Fibroblast of skin of scalp (primary cell): ENCODE measurements around the gene PIF1.

Experiments used
- DNase-seq: peaks from one replicate; pipeline ENCODE4 v3.0.0-alpha.2; 2013

Gene PIF1

DNA sequence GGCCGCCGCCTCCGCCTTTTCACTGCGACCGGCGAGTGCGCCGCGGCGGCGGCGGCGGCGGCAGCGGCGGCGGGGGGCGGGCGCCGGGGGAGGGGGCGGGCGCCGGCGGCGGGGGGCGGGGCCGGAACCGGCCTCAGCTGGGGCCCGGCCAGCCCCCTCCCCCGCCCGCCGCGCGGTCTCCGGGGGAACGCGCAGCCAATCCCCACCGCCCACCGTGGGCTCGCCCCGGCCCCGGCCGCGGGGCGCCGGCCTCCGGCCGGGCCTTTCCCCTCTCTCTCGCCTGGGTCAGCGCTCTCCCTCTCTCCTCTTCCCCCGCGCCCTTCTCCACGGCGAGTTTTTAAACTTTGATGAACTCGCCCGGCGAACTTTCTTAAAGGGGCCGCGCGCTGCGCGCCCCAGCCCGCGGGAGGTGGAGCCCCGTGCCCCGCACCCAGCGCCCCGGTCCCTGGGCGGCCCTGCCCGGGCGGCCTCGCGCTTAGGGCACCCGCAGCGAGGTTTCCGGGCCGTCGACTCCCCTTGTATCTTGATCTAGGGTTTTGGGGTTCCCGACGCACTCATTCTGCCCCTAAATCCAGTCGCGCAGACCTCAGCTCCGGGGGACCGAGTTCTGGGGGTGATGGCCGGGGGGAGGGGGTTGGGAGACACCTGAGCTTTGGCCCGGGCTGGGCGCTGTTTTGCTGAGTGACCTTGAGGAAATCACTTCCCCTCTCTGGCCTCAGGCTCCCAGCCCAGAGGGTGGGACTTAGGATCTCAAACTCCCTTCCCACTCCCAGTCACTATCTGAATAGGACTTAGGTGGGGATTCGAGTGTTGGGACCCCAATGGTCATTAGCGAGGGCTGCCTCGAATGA, 49.7 kb downstream of the PIF1 start, which contains the start of gene RBPMS2:
RBPMS2 (minus strand) TSS at position 39 of the 851 bp plus-strand sequence. CDS start 270 bp downstream, outside the sequence.
- DNase-seq: no peak

DNA sequence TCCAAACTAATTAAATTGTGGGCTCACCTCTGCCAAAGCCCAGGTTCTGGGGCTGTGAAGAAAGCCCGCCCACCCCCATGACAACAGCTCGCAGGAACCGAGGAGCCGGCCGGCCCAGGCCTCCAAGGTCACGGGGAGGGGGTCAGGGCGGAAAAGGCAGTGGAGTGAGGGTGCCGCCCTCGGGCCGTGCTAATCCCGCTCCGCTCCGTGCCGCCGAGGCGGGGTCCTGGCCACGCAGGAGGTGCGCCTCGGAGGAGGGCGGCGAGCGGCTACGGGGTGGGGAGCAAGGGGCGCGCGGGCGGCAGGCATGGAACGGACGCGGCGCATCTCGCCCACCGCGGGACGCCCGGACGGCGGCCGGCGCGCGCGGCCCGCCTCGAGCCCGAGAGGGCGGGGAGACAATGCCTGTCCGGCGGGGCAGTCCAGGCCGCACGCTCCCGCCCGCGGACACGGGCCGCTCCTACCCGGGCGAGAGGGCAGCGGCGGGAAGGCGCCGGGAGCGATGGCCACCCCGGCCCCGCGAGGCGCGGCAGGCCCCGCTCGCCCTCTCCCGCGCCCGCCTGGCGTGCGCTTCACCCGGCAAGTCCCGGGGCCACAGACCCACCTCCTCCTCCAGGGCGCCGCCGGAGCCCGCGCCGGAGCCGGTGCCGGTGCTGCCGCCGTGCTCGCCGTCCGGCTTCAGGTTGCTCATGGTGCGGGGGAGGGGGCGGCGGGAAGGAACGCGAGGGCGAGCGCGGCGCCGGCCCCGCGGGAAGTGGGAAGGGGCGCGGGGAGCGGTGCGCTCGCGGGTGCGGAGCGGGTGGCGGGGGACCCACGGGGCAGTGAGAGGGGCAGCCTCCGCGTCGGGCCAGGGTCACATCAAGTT, 50.6 kb downstream of the PIF1 start:
- DNase-seq: no peak

DNA sequence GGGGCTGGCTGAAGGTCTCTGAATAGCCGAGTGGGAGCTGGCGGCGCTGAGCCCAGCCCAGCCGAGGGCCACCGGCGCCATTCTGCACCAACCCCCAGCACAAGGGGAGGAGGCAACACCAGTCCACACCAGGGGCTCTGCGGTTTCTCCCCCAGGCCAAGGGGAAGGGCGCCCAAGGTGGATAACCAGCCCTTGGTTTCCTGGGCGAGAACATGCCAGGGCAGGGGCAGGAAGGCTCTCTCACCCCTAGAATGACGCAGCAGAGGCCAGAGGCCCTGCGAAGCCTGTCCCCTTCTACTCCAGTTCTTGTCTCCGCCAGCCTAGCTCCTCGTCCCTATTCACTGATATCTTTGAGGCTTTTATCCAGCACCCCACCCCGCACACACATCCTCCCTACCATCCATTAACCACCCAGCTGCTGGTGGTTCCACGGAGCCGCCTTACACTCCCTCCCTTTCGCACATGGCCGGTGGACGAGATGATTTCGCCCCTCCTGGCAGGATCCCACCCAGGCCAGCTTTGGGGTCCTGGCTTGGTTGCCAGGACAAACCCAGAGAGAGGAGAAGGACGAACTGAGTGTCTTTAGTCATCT, 51.3 kb downstream of the PIF1 start:
- DNase-seq: no peak

DNA sequence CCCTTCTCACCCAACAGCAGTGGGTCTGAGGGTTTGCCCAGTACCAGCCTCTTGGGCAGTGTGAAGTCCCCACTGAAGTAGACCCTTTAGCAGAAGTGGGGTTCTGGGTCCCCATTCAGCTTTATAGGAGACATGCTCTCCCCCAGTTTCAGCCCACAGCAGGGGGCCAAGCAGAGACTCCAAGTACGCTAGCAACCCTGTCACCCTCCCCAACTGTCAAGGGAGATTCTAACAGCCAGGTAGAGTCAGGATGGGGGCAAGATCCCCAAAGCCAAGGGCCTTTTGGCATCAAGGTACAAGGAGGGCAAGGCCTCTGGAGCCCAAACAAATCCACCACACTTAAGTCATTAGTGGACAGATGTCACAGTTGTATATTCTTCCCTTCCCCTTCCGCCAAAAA, 51.8 kb downstream of the PIF1 start:
- DNase-seq: no peak

DNA sequence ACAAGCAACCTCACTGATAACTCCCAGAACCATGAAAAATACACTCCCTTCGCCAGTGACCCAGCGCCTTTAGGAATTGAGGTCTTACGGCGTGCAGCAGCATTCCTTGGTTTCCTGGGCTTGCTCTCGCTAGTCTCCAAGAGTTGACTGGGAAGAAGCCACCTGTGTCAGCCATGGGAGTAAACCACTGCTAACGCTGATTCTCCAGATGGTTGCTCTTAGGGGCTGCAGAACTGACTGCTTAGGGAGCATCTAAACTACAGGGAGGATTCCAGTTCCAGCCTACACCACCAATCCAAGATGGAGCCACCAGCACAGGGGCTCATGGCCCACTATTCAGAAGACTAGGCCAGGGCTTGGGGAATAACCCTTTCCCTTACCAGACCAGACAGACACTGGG, 52.5 kb downstream of the PIF1 start:
- no peak for DNase-seq

DNA sequence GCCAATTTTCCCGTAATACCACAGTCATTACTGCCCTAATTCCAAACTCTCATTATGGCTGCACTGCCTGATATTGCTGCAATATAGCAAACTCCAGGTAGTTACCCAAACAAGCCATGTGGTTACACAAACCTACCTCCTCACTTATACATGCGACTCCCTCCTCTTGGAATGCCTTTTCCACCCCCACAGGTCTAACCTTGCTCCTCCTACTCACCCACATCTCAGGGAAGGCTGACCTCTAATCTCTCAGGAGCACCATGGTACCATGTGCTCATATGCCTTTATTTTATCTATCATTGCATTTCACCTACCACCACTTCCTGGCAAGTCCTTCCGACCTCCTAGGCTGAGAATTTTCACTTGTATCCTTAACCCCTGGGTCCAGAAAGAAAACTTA, 53.0 kb downstream of the PIF1 start:
- no peak for DNase-seq

DNA sequence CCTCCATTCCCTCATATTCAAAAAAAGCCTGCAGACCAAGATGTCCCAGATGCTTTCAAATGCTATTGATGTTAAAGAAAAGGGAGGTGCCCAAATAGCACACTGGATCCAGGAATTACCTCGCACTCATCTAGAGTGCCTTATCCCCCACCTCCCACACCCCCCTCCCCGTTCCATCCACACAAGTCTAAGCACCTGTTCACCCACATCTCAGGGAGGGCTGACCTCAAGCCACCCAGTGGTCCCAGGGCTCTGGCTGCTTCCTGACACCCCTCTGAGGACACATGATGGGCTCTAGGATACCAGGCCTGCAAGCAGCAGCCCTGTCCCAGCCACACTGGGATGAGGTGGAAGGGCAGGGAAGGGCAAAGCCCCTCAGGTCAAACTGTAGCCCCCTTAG, 54.8 kb downstream of the PIF1 start:
- no peak for DNase-seq

DNA sequence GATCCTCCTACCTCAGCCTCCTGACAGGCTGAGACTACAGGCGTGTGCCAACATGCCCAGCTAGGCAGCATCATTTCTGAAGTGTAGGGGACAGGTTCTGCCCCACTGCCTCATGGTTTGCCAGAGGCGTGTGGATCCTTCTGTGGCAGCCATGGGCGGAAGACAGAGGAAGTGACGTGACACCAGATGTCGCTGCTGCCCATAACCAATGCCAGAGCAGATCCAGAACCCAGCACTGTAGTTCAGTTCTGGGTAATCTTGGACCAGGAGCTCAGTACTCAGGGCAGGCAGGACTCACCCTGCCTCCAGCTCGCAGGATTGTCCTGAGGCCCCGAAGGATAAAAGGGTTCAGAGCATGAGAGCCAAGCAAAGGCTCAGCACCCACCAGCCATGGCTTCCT, 58.2 kb downstream of the PIF1 start:
- DNase-seq: no peak

DNA sequence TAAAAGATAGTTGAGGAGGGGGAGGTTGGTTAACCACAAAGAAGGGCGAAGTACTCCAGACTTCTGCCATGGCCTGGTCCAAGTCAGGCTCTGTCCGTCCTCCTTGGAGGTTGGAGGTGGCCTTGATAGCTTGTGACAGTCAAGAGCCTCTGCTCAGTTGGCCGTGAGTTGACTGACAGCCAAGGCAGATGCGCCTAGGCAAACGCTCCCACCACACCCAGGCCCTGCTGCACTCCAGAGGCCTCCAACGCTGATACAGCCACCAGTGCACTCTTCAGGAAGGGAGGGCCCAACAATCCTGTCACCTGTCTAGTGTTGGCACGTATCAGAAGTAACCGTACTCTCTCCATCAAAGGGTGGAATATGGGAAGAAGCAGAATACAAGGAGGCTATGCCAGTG, 59.4 kb downstream of the PIF1 start:
- no peak for DNase-seq
